Measurements from ENCODE around the gene SLC6A17. TPM values are rescaled to one million over a fixed set of nuclear protein-coding genes. Genes with fewer than 3 reads are reported as not detected.

The SLC6A17 gene
- total RNA-seq, 2 experiments from 2014 or later = 0.07 TPM

DNA sequence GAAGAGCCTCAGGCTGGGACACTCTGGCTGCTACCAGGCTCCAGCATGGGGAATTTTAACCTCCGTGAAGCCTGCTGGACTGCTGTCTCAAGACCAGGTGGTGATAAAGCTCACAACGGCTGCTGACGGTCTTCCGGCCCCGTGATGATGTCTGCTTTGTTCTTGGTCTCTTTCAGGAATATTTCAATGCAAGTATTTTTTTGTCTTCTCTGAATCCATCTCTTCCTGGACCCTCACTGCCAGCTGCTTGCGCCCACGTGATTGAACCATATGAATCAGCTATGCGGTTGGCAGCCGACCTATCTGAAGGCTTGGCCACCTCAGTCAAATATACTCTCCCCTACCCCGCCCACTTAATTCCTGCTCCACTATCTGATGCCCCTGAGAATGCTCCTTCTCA, 14.6 kb upstream of the SLC6A17 start:
- H3K4me3 Mint-ChIP-seq = no peak overlapping the region
- intact Hi-C loops (cut with DNase I, micrococcal nuclease) = no loop called here
- POLR2A ChIA-PET = no interaction called here
- H3K27me3 Mint-ChIP-seq = peaks cover 34% of the 10 kb centered on the region
- DNase-seq (no peak), ATAC-seq (no peak)
- CTCF ChIA-PET = interaction anchor here (0.9 to 2.7 kb wide), 3 partner anchors 11 to 19 kb away, joined by 3 to 7 read pairs (median 7); no protein-coding TSS in a partner anchor
- peaks cover 12% of the 10 kb centered on the region for H3K4me1 Mint-ChIP-seq
- H3K27ac Mint-ChIP-seq = no peak overlapping the region
- H3K9me3 Mint-ChIP-seq (ENCODE audit: low read depth) = no peaks in the 10 kb centered on the region
- no peaks in the 10 kb centered on the region for H3K36me3 Mint-ChIP-seq (ENCODE audit: low read depth)

DNA sequence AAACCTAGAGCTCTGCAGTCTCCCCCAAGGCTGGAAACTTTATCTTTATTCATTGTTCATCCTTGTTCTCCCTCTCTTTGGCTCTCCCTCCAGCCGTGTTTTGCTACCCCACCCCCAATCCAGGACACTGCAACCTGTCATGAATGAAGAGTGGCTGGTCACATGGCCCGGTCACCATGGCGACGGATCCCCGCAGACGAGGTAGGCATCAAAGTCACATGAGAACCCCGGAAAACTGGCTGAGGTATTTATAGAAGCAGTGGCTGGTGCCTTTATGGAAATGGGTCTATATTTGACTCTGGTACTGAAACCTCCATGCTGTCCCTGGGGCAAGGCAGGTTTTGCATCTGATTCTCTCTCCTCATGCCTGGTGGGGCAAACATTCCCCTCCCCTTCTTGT, 13.4 kb upstream of the SLC6A17 start:
- peak; percentile 53 for ATAC-seq
- POLR2A ChIA-PET = no interaction called here
- intact Hi-C loops (cut with DNase I, micrococcal nuclease) = no loop called here
- Mint-ChIP-seq H3K27ac (no peak overlapping the region), H3K4me3 (no peak overlapping the region), H3K36me3 (ENCODE audit: low read depth) (no peaks in the 10 kb centered on the region), H3K9me3 (ENCODE audit: low read depth) (no peaks in the 10 kb centered on the region), H3K27me3 (peaks cover 29% of the 10 kb centered on the region), H3K4me1 (peaks cover 12% of the 10 kb centered on the region)
- peak; percentile 68 for DNase-seq
- CTCF ChIA-PET = interaction anchor here (1.0 kb wide), 1 partner anchor 21 kb away, joined by 7 read pairs; no protein-coding TSS in a partner anchor

DNA sequence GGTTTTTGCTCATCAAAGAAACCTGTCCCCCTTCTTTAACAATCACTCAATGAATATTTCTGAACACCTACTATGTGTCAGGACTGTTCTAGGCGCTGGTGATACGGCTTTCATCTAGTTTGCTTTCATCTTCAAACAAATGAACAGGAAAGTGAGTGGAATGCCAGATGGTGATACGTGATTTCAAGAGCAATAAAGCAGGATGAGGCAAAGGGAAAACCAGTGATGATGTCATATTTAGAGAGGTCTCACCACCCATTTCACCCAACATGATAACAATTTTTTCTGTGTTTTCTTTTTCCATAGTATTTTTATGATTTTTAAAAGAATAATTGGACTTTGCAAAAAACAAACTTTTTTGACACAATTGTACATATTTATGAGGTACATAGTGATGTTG, 11.3 kb upstream of the SLC6A17 start:
- Mint-ChIP-seq H3K4me3 (no peak overlapping the region), H3K9me3 (ENCODE audit: low read depth) (no peaks in the 10 kb centered on the region), H3K4me1 (peaks cover 12% of the 10 kb centered on the region), H3K27ac (no peak overlapping the region), H3K36me3 (ENCODE audit: low read depth) (no peaks in the 10 kb centered on the region), H3K27me3 (peaks cover 34% of the 10 kb centered on the region)
- DNase-seq (no peak), ATAC-seq (no peak)
- ChIA-PET CTCF (interaction anchor here (1.4 kb wide), 1 partner anchor 22 kb away, joined by 5 read pairs; no protein-coding TSS in a partner anchor), POLR2A (no interaction called here)
- intact Hi-C loops (cut with DNase I, micrococcal nuclease) = no loop called here

DNA sequence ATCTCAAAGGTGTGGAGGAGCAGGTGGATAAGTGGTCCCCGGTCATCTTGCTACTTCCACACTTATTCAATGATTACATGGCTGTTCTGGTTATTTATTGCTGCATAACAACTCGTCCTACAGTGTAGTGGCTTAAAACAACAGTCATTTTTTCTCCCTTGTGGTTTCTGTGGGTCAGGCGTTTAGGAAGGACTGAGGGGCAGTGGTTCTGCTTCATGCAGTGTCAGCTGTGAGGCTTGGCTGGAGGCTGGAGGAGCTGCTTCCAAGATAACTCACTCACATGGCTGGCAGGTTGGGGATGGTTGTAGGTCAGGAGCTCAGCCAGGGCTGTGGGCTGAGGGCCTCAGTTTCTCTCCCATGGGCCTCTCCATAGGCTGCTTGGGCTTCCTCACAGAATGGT, 5.9 kb upstream of the SLC6A17 start:
- ChIA-PET CTCF (interaction anchor here (1.0 to 1.2 kb wide), 2 partner anchors 14 to 351 kb away, joined by 3 to 4 read pairs; no protein-coding TSS in a partner anchor), POLR2A (no interaction called here)
- Mint-ChIP-seq H3K27me3 (peaks cover 19% of the 10 kb centered on the region), H3K4me3 (no peak overlapping the region), H3K9me3 (ENCODE audit: low read depth) (no peaks in the 10 kb centered on the region), H3K36me3 (ENCODE audit: low read depth) (no peaks in the 10 kb centered on the region), H3K27ac (no peak overlapping the region), H3K4me1 (no peaks in the 10 kb centered on the region)
- no peak for ATAC-seq
- intact Hi-C loops (cut with DNase I, micrococcal nuclease) = no loop called here
- DNase-seq = no peak

- no peak for ATAC-seq
- ChIA-PET CTCF (interaction anchor here (0.6 to 0.7 kb wide), 2 partner anchors 17 to 655 kb away, joined by 3 to 4 read pairs; partner anchors contain the start of gene CYB561D1), POLR2A (no interaction called here)
- Mint-ChIP-seq H3K27me3 (peaks cover 32% of the 10 kb centered on the region), H3K36me3 (ENCODE audit: low read depth) (no peaks in the 10 kb centered on the region), H3K27ac (no peak overlapping the region), H3K4me1 (peaks cover 3% of the 10 kb centered on the region), H3K9me3 (ENCODE audit: low read depth) (no peaks in the 10 kb centered on the region), H3K4me3 (no peak overlapping the region)
- DNase-seq = no peak
- intact Hi-C loops (cut with DNase I, micrococcal nuclease) = no loop called here
Measured at GRCh38 chr1:110148961-110149360, 1.3 kb upstream of the SLC6A17 start.

DNA sequence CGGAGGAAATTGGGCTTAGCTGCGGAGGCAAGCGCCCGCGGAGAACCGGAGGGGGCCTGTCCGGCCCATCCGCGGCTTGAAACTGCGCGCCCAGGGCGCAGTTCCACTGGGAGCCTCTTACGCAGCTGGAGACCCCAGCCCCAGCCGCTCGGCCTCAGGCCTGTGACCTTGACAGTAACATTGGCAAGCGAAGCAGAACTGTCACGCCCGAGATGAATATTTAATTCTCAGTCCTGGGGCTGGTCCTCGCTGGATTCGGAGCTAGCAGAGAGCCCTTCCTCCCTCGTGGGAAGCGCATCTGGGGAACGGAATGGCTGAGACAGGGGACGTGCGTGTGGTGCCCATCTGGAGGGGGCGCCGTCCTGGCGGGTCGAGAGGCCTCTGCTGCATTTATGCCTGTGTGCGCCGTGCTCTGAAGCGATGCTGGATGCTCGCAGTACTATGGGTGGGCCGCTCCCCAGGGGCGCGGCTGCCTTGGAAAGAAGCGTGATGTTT, 928 bp downstream of the SLC6A17 start:
- POLR2A ChIA-PET = no interaction called here
- H3K4me3 Mint-ChIP-seq = no peak overlapping the region
- intact Hi-C loops (cut with DNase I, micrococcal nuclease) = no loop called here
- H3K9me3 Mint-ChIP-seq (ENCODE audit: low read depth) = no peaks in the 10 kb centered on the region
- CTCF ChIA-PET = interaction anchor here (0.6 to 2.0 kb wide), 4 partner anchors 16 to 334 kb away, joined by 4 to 7 read pairs (median 4); no protein-coding TSS in a partner anchor
- no peak overlapping the region for H3K27ac Mint-ChIP-seq
- peaks cover 3% of the 10 kb centered on the region for H3K4me1 Mint-ChIP-seq
- peaks cover 49% of the 10 kb centered on the region for H3K27me3 Mint-ChIP-seq
- ATAC-seq (no peak), DNase-seq (no peak)
- no peaks in the 10 kb centered on the region for H3K36me3 Mint-ChIP-seq (ENCODE audit: low read depth)

GRCh38 chr1:110152133-110152785, 2.0 kb downstream of the SLC6A17 start:
- ChIA-PET CTCF (interaction anchor here (0.6 to 2.0 kb wide), 3 partner anchors 9 to 17 kb away, joined by 4 to 8 read pairs (median 7); no protein-coding TSS in a partner anchor), POLR2A (no interaction called here)
- H3K4me1 Mint-ChIP-seq = peaks cover 3% of the 10 kb centered on the region
- H3K4me3 Mint-ChIP-seq = no peak overlapping the region
- H3K27me3 Mint-ChIP-seq = peaks cover 58% of the 10 kb centered on the region
- H3K36me3 Mint-ChIP-seq (ENCODE audit: low read depth) = no peaks in the 10 kb centered on the region
- no peaks in the 10 kb centered on the region for H3K9me3 Mint-ChIP-seq (ENCODE audit: low read depth)
- no peak overlapping the region for H3K27ac Mint-ChIP-seq
- ATAC-seq (no peak), DNase-seq (no peak)
- intact Hi-C loops (cut with DNase I, micrococcal nuclease) = no loop called here

DNA sequence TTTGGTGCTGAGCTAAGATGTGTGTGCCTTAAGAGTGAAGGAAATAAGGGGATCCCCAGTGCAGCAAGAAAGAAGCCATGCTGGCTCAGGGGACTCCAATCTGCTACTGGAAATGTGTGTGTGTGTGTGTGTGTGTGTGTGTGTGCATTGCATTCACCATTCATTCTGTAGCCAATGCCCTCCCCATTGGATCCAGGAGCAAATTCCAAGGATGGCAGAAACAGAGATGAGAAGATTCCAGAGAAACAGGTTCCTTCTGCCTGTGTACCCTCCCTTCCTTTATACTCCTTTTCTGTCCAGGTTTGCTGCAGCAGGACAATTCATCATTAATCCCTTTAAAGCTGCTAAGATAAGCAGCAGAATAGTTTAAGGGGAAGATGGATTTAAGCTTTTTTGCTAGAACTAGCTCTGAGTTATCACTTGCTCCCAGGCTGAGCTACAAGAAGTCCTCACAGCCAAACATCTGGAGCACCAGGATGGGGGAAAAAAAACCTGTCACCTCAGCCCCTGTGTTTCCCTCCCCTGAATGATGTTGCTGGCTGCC, 3.2 kb downstream of the SLC6A17 start:
- Mint-ChIP-seq H3K4me1 (peaks cover 3% of the 10 kb centered on the region), H3K9me3 (ENCODE audit: low read depth) (no peaks in the 10 kb centered on the region), H3K4me3 (no peak overlapping the region), H3K27ac (no peak overlapping the region), H3K27me3 (peaks cover 61% of the 10 kb centered on the region), H3K36me3 (ENCODE audit: low read depth) (no peaks in the 10 kb centered on the region)
- intact Hi-C loops (cut with DNase I, micrococcal nuclease) = no loop called here
- DNase-seq = no peak
- no peak for ATAC-seq
- ChIA-PET CTCF (interaction anchor here (0.6 to 2.0 kb wide), 2 partner anchors 19 to 59 kb away, joined by 3 to 7 read pairs; no protein-coding TSS in a partner anchor), POLR2A (no interaction called here)

DNA sequence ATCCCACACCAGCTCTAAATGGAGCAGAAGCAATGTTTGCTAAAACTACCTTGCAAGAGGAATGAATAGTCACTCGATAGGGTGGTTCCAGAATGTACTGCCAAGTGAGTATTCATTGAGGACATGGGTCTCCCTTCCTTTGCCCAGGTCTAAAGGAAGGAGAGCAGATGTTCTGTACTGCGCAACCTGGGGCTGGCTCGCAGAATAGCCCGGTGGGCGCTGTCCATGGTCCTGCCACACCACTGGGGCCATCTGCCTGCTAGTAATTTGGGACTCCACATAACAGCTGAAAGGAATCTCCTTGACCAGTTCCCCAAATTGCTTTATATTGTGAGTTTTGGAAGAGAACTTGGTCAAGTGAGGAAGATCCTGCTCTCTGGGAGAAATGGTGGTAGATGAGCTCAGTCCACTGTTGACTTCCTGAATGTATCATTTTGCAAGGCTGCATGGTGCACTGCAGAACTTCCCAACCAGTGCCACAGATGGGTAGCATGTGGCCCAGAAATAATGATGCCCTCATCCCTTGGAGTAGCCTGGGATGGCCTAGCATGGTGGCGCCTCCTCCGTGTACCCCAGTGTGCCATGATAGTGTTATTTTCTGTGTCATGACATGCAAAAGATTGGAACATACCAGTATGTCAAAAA, 5.7 kb downstream of the SLC6A17 start:
- peaks cover 59% of the 10 kb centered on the region for H3K27me3 Mint-ChIP-seq
- CTCF ChIA-PET = no interaction called here
- ATAC-seq (peak; percentile 36), DNase-seq (peak; percentile 75)
- no peak overlapping the region for H3K4me3 Mint-ChIP-seq
- POLR2A ChIA-PET = no interaction called here
- H3K9me3 Mint-ChIP-seq (ENCODE audit: low read depth) = no peaks in the 10 kb centered on the region
- no peaks in the 10 kb centered on the region for H3K4me1 Mint-ChIP-seq
- H3K36me3 Mint-ChIP-seq (ENCODE audit: low read depth) = no peaks in the 10 kb centered on the region
- intact Hi-C loops (cut with DNase I, micrococcal nuclease) = loop anchor here in 1 of 2 experiments (2.0 kb wide), 1 partner anchor 591 kb away; no protein-coding TSS in a partner anchor
- H3K27ac Mint-ChIP-seq = no peak overlapping the region

- DNase-seq (no peak), ATAC-seq (no peak)
- H3K4me3 Mint-ChIP-seq = no peak overlapping the region
- H3K27me3 Mint-ChIP-seq = peaks cover 48% of the 10 kb centered on the region
- ChIA-PET POLR2A (no interaction called here), CTCF (no interaction called here)
- intact Hi-C loops (cut with DNase I, micrococcal nuclease) = no loop called here
- no peak overlapping the region for H3K27ac Mint-ChIP-seq
- H3K9me3 Mint-ChIP-seq (ENCODE audit: low read depth) = no peaks in the 10 kb centered on the region
- no peaks in the 10 kb centered on the region for H3K4me1 Mint-ChIP-seq
- H3K36me3 Mint-ChIP-seq (ENCODE audit: low read depth) = no peaks in the 10 kb centered on the region
Measured at GRCh38 chr1:110158261-110158660, 8.0 kb downstream of the SLC6A17 start.

- Mint-ChIP-seq H3K27me3 (peaks cover 44% of the 10 kb centered on the region), H3K4me1 (no peaks in the 10 kb centered on the region), H3K36me3 (ENCODE audit: low read depth) (no peaks in the 10 kb centered on the region), H3K9me3 (ENCODE audit: low read depth) (no peaks in the 10 kb centered on the region), H3K27ac (no peak overlapping the region), H3K4me3 (no peak overlapping the region)
- no peak for ATAC-seq
- ChIA-PET POLR2A (no interaction called here), CTCF (no interaction called here)
- no peak for DNase-seq
- intact Hi-C loops (cut with DNase I, micrococcal nuclease) = no loop called here
Measured at GRCh38 chr1:110159168-110159567, 8.9 kb downstream of the SLC6A17 start.
